Neural progenitor cell (in vitro differentiated cells): ENCODE measurements around the gene PSPN. TPM values are rescaled to one million over a fixed set of nuclear protein-coding genes. Genes with fewer than 3 reads are reported as not detected.

Experiments
- DNase-seq: peaks from one replicate; pipeline ENCODE4 v3.0.0-alpha.2; 2016; ENCODE audit warnings: low spot score
- H2AFZ ChIP-seq: fragments of 200-600 bp; sonication (generic); replicated peaks from 2 replicates; pipeline ENCODE4 v1.6.1; 2016; ENCODE audit warnings: antibody characterized with exemption
- H3F3A ChIP-seq: fragments of 200-600 bp; sonication (generic); 2 replicates; pipeline ENCODE4 v1.6.1; 2016; ENCODE audit warnings: antibody characterized with exemption, low read depth
- H3K27ac ChIP-seq: fragments of 200-600 bp; sonication (generic); 2 replicates; pipeline ENCODE4 v1.5.1; 2016; ENCODE audit warnings: mild to moderate bottlenecking
- H3K27me3 ChIP-seq: fragments of 200-600 bp; sonication (generic); 2 replicates; pipeline ENCODE4 v1.6.1; 2016; ENCODE audit warnings: mild to moderate bottlenecking, moderate library complexity
- H3K36me3 ChIP-seq: fragments of 200-600 bp; sonication (generic); 2 replicates; pipeline ENCODE4 v1.5.1; 2016
- H3K4me1 ChIP-seq: fragments of 200-600 bp; sonication (generic); 2 replicates; pipeline ENCODE4 v1.6.1; 2016; ENCODE audit warnings: mixed run types
- H3K4me2 ChIP-seq: fragments of 200-600 bp; sonication (generic); 2 replicates; pipeline ENCODE4 v1.6.1; 2016
- H3K4me3 ChIP-seq: fragments of 200-600 bp; sonication (generic); 2 replicates; pipeline ENCODE4 v1.5.1; 2016
- H3K79me2 ChIP-seq: fragments of 200-600 bp; sonication (generic); 2 replicates; pipeline ENCODE4 v1.6.1; 2016; ENCODE audit warnings: low read depth
- H3K9ac ChIP-seq: fragments of 200-600 bp; sonication (generic); 2 replicates; pipeline ENCODE4 v1.6.1; 2016
- H3K9me3 ChIP-seq: fragments of 200-600 bp; sonication (generic); 2 replicates; pipeline ENCODE4 v1.5.1; 2016; ENCODE audit warnings: low read depth
- H4K20me1 ChIP-seq: fragments of 200-600 bp; sonication (generic); 2 replicates; pipeline ENCODE4 v1.6.1; 2016; ENCODE audit warnings: low read depth
- H3K27ac Mint-ChIP-seq: 3 replicates; pipeline ENCODE4 v1.8.0; 2021; ENCODE audit warnings: mixed read lengths
- H3K27me3 Mint-ChIP-seq: 2 replicates; pipeline ENCODE4 v1.8.0; 2022; ENCODE audit warnings: low read depth, mild to moderate bottlenecking, inconsistent platforms, moderate library complexity, mixed read lengths; ENCODE audit not compliant: insufficient read depth
- H3K36me3 Mint-ChIP-seq: 3 replicates; pipeline ENCODE4 v1.8.0; 2021; ENCODE audit warnings: mixed read lengths
- H3K4me1 Mint-ChIP-seq: 3 replicates; pipeline ENCODE4 v1.8.0; 2021; ENCODE audit warnings: mixed read lengths
- H3K4me3 Mint-ChIP-seq: 3 replicates; pipeline ENCODE4 v1.8.0; 2021; ENCODE audit warnings: mild to moderate bottlenecking, moderate library complexity, mixed read lengths
- H3K9me3 Mint-ChIP-seq: 3 replicates; pipeline ENCODE4 v1.8.0; 2020; ENCODE audit warnings: mixed read lengths
- EZH2 ChIP-seq: fragments of 200-600 bp; sonication (generic); IDR thresholded peaks from 2 replicates; pipeline ENCODE4 v1.6.1; 2017; ENCODE audit warnings: antibody characterized with exemption, mild to moderate bottlenecking, moderate library complexity
- EZH2phosphoT487 ChIP-seq: fragments of 200-600 bp; sonication (generic); IDR thresholded peaks from 2 replicates; pipeline ENCODE4 v1.6.1; 2017; ENCODE audit warnings: antibody characterized with exemption
- total RNA-seq: library from RNA; depleted of rRNA; stranded (reverse); fragments of >200 nt; gene quantifications from 2 replicates; pipeline ENCODE4 v1.2.3, GENCODE V29; 2015; ENCODE audit warnings: low replicate concordance
- TF ChIP-seq, protein P1 (sequence below): fragments of 200-600 bp; sonication (generic); IDR thresholded peaks from 2 replicates; pipeline ENCODE4 v1.5.1; 2017; ENCODE audit warnings: antibody characterized with exemption, mild to moderate bottlenecking

PSPN gene
- total RNA-seq, 1 donor from 2014 or later = 0.92 TPM

GRCh38 chr19:6376512-6377190 lies 918 bp upstream of the PSPN start:
- H3K36me3 Mint-ChIP-seq = peaks cover 20% of the 10 kb centered on the region
- Histone ChIP-seq H2AFZ (no peak overlapping the region), H3K36me3 (no peaks in the 10 kb centered on the region), H3K27ac (no peak overlapping the region), H4K20me1 (peaks cover 7% of the 10 kb centered on the region), H3K4me1 (peaks cover 4% of the 10 kb centered on the region), H3K9me3 (no peaks in the 10 kb centered on the region), H3K27me3 (no peaks in the 10 kb centered on the region), H3K79me2 (peaks cover 10% of the 10 kb centered on the region), H3K9ac (no peak overlapping the region), H3F3A (peaks cover 23% of the 10 kb centered on the region), H3K4me3 (no peak overlapping the region), H3K4me2 (no peak overlapping the region)
- H3K27ac Mint-ChIP-seq = no peak overlapping the region
- H3K4me1 Mint-ChIP-seq = peaks cover 9% of the 10 kb centered on the region
- TF ChIP-seq EZH2phosphoT487 (no peak), EZH2 (no peak)
- TF ChIP-seq, protein P1, sequence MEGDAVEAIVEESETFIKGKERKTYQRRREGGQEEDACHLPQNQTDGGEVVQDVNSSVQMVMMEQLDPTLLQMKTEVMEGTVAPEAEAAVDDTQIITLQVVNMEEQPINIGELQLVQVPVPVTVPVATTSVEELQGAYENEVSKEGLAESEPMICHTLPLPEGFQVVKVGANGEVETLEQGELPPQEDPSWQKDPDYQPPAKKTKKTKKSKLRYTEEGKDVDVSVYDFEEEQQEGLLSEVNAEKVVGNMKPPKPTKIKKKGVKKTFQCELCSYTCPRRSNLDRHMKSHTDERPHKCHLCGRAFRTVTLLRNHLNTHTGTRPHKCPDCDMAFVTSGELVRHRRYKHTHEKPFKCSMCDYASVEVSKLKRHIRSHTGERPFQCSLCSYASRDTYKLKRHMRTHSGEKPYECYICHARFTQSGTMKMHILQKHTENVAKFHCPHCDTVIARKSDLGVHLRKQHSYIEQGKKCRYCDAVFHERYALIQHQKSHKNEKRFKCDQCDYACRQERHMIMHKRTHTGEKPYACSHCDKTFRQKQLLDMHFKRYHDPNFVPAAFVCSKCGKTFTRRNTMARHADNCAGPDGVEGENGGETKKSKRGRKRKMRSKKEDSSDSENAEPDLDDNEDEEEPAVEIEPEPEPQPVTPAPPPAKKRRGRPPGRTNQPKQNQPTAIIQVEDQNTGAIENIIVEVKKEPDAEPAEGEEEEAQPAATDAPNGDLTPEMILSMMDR = no peak
- H3K4me3 Mint-ChIP-seq = peak overlapping the region; percentile 24
- no peaks in the 10 kb centered on the region for H3K9me3 Mint-ChIP-seq
- H3K27me3 Mint-ChIP-seq = peaks cover 17% of the 10 kb centered on the region
- DNase-seq = no peak

- no peak overlapping the region for H3K9ac ChIP-seq
- H3K4me3 ChIP-seq = no peak overlapping the region
- no peak overlapping the region for H3K27ac Mint-ChIP-seq
- H3K36me3 Mint-ChIP-seq = peaks cover 11% of the 10 kb centered on the region
- TF ChIP-seq EZH2 = no peak
- TF ChIP-seq EZH2phosphoT487 = no peak
- peaks cover 10% of the 10 kb centered on the region for H3K79me2 ChIP-seq
- H3K4me3 Mint-ChIP-seq = peak overlapping the region; percentile 57
- DNase-seq = no peak
- H3F3A ChIP-seq = peaks cover 28% of the 10 kb centered on the region
- H3K9me3 Mint-ChIP-seq = no peaks in the 10 kb centered on the region
- no peaks in the 10 kb centered on the region for H3K9me3 ChIP-seq
- H2AFZ ChIP-seq = no peak overlapping the region
- H4K20me1 ChIP-seq = peaks cover 7% of the 10 kb centered on the region
- H3K4me1 ChIP-seq = peaks cover 4% of the 10 kb centered on the region
- peaks cover 9% of the 10 kb centered on the region for H3K4me1 Mint-ChIP-seq
- H3K27ac ChIP-seq = no peak overlapping the region
- no peaks in the 10 kb centered on the region for H3K36me3 ChIP-seq
- no peaks in the 10 kb centered on the region for H3K27me3 ChIP-seq
- H3K4me2 ChIP-seq = no peak overlapping the region
- H3K27me3 Mint-ChIP-seq = peaks cover 17% of the 10 kb centered on the region
These were observed 872 bp downstream of the PSPN start for GRCh38 chr19:6374711-6375410.

GRCh38 chr19:6374161-6374709 lies 1.5 kb downstream of the PSPN start:
- H3K4me2 ChIP-seq = peak overlapping the region; percentile 68
- no peaks in the 10 kb centered on the region for H3K9me3 Mint-ChIP-seq
- H3K36me3 ChIP-seq = no peaks in the 10 kb centered on the region
- no peaks in the 10 kb centered on the region for H3K27me3 ChIP-seq
- peaks cover 28% of the 10 kb centered on the region for H3F3A ChIP-seq
- peaks cover 11% of the 10 kb centered on the region for H3K36me3 Mint-ChIP-seq
- H3K27me3 Mint-ChIP-seq = peaks cover 17% of the 10 kb centered on the region
- peak overlapping the region; percentile 86 for H3K4me3 ChIP-seq
- H3K79me2 ChIP-seq = peaks cover 10% of the 10 kb centered on the region
- peaks cover 4% of the 10 kb centered on the region for H3K4me1 ChIP-seq
- H3K27ac ChIP-seq = no peak overlapping the region
- TF ChIP-seq EZH2 (no peak), EZH2phosphoT487 (no peak)
- TF ChIP-seq, protein P1 = no peak
- H3K9ac ChIP-seq = no peak overlapping the region
- H2AFZ ChIP-seq = no peak overlapping the region
- H3K4me3 Mint-ChIP-seq = peak overlapping the region; percentile 57
- no peak overlapping the region for H3K27ac Mint-ChIP-seq
- peaks cover 7% of the 10 kb centered on the region for H4K20me1 ChIP-seq
- peaks cover 9% of the 10 kb centered on the region for H3K4me1 Mint-ChIP-seq
- no peak for DNase-seq
- no peaks in the 10 kb centered on the region for H3K9me3 ChIP-seq

- Histone ChIP-seq H3K36me3 (no peaks in the 10 kb centered on the region), H3K79me2 (peaks cover 10% of the 10 kb centered on the region), H3K9ac (no peak overlapping the region), H3K27me3 (no peaks in the 10 kb centered on the region), H3K4me1 (peaks cover 4% of the 10 kb centered on the region), H3F3A (peaks cover 28% of the 10 kb centered on the region), H3K9me3 (no peaks in the 10 kb centered on the region), H3K4me2 (peak overlapping the region; percentile 68), H4K20me1 (peaks cover 7% of the 10 kb centered on the region), H3K4me3 (peak overlapping the region; percentile 86), H3K27ac (no peak overlapping the region), H2AFZ (no peak overlapping the region)
- Mint-ChIP-seq H3K9me3 (no peaks in the 10 kb centered on the region), H3K27ac (no peak overlapping the region), H3K36me3 (peaks cover 13% of the 10 kb centered on the region), H3K4me1 (peaks cover 9% of the 10 kb centered on the region), H3K4me3 (peak overlapping the region; percentile 90), H3K27me3 (peaks cover 17% of the 10 kb centered on the region)
- TF ChIP-seq EZH2 (no peak), EZH2phosphoT487 (no peak)
- TF ChIP-seq, protein P1 = no peak
- no peak for DNase-seq
These were observed 2.0 kb downstream of the PSPN start for GRCh38 chr19:6373813-6374108.
